Endothelial cell of hepatic sinusoid (primary cell): ENCODE measurements around the gene TRIM2.
"Not testable (repeated sequence)": the region's sequence is repeated elsewhere in the genome, so short reads cannot be mapped to it uniquely, and the experiment has no call there.

Experiments
- in situ Hi-C: cut with HindIII; loops from 2 replicates; pipeline ENCODE4 v1.10.0; 2017; ENCODE audit warnings: low sequenced_read_pairs

TRIM2 gene

GRCh38 chr4:153204247-153204671, at the start of gene TRIM2:
TSS of gene TRIM2 (plus strand) at chr4:153204443. CDS start at chr4:153204531, 88 bp downstream.
- in situ Hi-C loops, result no loop called here

DNA sequence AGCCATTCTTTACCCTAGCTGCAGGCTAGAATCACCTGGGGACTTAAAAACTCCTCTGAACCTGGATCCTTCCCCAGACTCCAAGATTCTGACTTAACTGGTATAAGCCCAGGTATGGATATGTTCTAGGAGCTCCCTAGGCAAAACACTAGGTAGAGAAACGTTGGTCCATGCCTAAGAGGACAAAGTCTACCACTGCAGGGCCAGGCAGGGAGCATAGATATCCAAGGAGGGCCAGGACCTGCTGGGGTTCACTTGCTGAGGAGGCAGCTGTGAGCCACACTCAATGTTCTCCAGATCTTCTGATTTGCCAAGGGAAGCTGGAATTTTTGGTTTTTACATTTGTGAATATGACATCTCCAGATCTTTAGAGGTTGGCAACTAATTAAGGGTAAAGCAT, 48.6 kb upstream of the TRIM2 start:
- in situ Hi-C loops, result loop anchor here (5.0 to 10.0 kb wide), 2 partner anchors 37 to 149 kb away; no protein-coding TSS in a partner anchor

- in situ Hi-C loops, result loop anchor here (5.0 to 10.0 kb wide), 2 partner anchors 36 to 149 kb away; no protein-coding TSS in a partner anchor
These were observed 48.0 kb upstream of the TRIM2 start for GRCh38 chr4:153156263-153156662.

- in situ Hi-C loops, result loop anchor here (5.0 to 10.0 kb wide), 2 partner anchors 36 to 148 kb away; no protein-coding TSS in a partner anchor
These were observed 47.5 kb upstream of the TRIM2 start for GRCh38 chr4:153156721-153157120.

DNA sequence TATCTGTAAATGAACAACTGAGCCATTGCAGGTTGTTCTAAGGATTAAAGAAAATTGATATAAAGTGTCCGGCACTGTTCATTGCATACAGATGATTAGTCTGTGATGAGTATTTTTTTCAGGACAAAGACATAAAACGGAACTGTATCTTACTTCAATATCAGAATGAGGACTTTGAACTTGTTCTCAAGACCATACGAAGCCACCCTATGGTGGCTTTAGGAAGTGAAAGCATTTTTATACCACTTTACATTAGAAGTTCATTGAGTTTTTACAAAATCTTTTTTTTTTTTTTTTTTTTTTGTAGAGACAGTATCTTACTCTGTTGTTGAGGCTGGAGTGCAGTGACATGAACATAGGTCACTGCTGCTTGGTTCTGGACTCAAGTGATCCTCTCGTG, 45.2 kb upstream of the TRIM2 start:
- in situ Hi-C loops, result loop anchor here (5.0 to 10.0 kb wide), 2 partner anchors 33 to 146 kb away; no protein-coding TSS in a partner anchor

DNA sequence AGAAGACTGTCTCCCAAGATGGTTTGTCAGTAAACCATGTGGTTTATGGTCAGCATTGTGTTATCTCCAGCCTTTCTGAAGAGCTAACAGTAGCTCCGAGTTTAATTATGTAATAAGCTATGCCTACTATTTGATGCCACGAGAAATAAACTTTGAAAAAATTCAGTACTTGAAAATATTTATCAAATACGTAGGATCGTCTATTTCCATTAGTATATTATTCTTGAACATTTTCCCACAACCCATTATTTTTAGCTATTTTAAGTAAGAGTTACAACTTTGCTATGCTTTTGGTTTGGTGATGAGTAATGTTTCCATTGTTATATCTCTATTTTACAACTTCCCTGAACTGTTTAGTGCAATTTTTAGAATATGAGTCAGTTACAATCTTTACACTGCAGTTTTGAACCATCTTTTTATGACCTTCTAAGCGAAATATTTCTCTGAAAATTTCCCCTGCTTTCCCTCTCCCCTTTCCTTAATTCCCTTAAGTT, 44.5 kb upstream of the TRIM2 start:
- in situ Hi-C loops, result loop anchor here (5.0 to 10.0 kb wide), 2 partner anchors 33 to 145 kb away; no protein-coding TSS in a partner anchor

- in situ Hi-C loops, result no loop called here
These were observed 43.4 kb upstream of the TRIM2 start for GRCh38 chr4:153160821-153161220.

GRCh38 chr4:153161226-153161963, 42.8 kb upstream of the TRIM2 start:
- in situ Hi-C loops, result no loop called here

GRCh38 chr4:153165236-153165635, 39.0 kb upstream of the TRIM2 start:
- in situ Hi-C loops, result not testable (repeated sequence)

- in situ Hi-C loops, result no loop called here
These were observed 37.3 kb upstream of the TRIM2 start for GRCh38 chr4:153166716-153167501.

DNA sequence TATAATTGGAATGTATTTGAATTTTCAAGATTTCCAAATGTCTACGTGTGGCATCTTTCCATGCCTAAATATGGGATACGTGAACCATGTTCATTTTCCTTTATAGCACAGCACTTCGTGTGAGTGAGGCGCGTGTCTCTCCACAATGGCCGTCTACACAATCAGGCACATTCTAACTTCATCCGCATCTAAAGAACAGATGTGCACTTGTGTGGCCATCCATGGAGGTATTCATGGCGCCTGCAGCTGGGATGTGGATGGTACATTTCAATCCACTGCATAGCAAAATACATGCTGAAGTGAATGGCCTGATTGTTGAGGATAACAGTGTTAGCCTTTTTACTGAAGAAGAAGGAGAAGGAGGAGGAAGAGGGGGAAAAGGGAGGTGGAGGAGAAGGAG, 34.5 kb upstream of the TRIM2 start:
- in situ Hi-C loops, result no loop called here

GRCh38 chr4:153170407-153170806, 33.8 kb upstream of the TRIM2 start:
- in situ Hi-C loops, result no loop called here

DNA sequence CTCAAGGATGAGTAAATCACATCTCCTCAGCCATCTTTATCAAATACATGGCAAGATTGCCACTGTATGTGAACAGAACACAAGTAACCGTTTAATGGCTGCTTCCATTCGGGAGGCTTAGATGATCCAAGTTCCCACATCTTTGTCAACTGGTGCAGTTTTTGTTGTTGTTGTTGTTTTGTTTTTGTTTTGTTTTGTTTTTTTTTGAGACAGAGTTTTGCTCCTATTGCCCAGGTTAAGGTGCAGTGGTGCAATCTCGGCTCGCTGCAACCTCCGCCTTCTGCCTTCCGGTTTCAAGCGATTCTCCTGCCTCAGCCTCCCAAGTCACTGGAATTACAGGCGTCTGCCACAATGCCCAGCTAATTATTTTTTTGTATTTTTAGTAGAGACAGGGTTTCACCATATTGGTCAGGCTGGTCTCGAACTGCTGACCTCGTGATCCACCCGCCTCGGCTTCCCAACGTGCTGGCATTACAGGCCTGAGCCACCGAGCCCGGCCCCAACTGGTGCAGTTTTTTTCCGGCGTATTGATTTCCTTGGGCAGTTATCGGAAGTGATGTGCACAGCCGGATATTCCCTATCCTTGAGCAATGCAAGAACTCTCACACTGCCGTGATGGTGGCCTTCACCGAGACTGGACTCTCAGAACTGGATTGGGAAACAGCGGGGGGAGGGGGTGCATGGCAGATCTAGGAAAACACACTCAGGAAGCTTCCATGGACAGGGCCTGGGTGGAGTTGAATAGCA, 29.2 kb upstream of the TRIM2 start:
- in situ Hi-C loops, result no loop called here

- in situ Hi-C loops, result no loop called here
These were observed 27.3 kb upstream of the TRIM2 start for GRCh38 chr4:153176938-153177337.

DNA sequence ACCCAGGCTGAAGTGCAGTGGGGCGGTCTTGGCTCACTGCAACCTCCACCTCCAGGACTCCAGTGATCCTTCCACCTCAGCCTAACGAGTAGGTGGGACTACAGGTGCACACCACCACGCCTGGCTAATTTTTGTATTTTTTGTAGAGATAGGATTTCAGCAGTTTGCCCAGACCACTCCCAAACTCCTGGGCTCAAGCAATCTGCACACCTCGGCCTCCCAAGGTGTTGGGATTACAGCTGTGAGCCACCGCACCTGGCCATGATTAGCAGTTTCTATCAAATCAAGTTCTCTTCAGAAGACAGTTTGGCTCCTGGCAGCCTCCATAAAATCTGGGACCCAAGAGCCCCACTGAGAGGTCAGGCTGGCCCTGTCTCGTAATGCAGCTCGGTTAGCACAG, 26.4 kb upstream of the TRIM2 start:
- in situ Hi-C loops, result no loop called here

DNA sequence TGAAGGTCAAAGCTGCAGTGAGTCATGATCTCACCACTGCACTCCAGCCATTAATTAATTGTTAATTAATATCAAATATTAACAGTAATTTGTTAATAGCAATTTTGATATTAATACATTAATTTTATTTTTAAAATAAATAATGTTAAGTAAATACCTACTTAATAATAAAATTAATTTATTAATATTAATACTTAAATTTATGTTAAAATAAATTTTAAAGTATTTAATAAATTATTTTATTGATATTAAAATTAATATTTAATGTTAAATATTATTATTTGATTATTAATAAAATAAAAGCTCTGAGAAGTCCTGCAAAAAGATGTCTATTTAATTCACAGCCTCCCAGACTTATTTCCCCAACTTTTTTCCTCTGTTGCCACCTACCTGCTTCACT, 25.1 kb upstream of the TRIM2 start:
- in situ Hi-C loops, result no loop called here

GRCh38 chr4:153181293-153181692, 22.9 kb upstream of the TRIM2 start:
- in situ Hi-C loops, result no loop called here

- in situ Hi-C loops, result no loop called here
These were observed 22.5 kb upstream of the TRIM2 start for GRCh38 chr4:153181700-153182099.

DNA sequence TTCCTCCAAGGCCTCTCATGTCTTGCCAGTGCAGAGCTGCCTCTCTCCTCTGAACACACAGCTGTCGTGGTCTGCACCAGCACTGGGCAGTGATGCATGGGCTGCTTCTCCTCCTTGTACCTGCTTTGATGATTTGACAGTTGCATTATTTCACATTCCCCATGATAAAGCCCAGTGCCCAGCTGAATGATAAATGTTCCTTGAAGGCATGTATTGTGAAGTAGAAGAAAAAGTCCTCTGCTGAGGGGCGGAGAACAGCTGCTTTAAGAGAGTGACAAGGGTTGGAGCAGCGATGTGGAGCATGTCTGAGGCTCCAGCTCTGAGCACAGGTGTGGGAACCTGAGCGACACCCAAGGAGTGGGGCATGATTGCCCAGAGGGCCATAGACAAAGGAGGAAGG, 21.1 kb upstream of the TRIM2 start:
- in situ Hi-C loops, result no loop called here

GRCh38 chr4:153185331-153185852, 18.9 kb upstream of the TRIM2 start:
- in situ Hi-C loops, result no loop called here
